HepG2 (cell line): ENCODE data around the gene CRY1. TPM values are rescaled to one million over a fixed set of nuclear protein-coding genes. Genes with fewer than 3 reads are reported as not detected.

ENCODE experiments used
- ATAC-seq: fragments of 200-7000 bp; cut with Tn5 transposase; 3 replicates; pipeline ENCODE4 v1.9.1; 2020; ENCODE audit warnings: mild to moderate bottlenecking, moderate library complexity
- BruUV-seq: library from RNA; stranded (reverse); fragments of 400-500 nt; replicated peaks from 2 replicates; lab custom pipeline; 2021; lab: Mats Ljungman, UMichigan
- CTCF ChIA-PET: fragments of 300-600 bp; formaldehyde crosslinking; extraction: SDS; loops from one replicate; lab custom pipeline; 2021; ENCODE audit warnings: low total read pairs, inconsistent platforms, low intra/inter-chr PET ratio; lab: Yijun Ruan, JAX
- POLR2A ChIA-PET: fragments of 350-600 bp; sonication (Branson Sonifier 250); formaldehyde crosslinking; loops from one replicate; lab custom pipeline; 2020; ENCODE audit warnings: antibody characterized with exemption, inconsistent platforms; lab: Yijun Ruan, JAX
- DNase-seq: peaks from one replicate; pipeline ENCODE4 v3.0.0-alpha.2; 2015; ENCODE audit warnings: low spot score
- FAIRE-seq: peaks from 3 replicates; lab custom pipeline; 2011; peaks lifted over from hg19 to GRCh38; lab: Jason Lieb, UNC
- H2AFZ ChIP-seq: one replicate; pipeline ENCODE4 v1.6.1; 2011; ENCODE audit warnings: low read length, inconsistent platforms
- H3K27ac ChIP-seq: fragments of 300-600 bp; 3 replicates; pipeline ENCODE4 v1.8.0; 2011; ENCODE audit warnings: mixed run types, mild to moderate bottlenecking, mixed read lengths, low read length, inconsistent platforms; ENCODE audit not compliant: insufficient read depth; ENCODE audit errors: extremely low read length
- H3K27me3 ChIP-seq, 2 experiments: fragments of 200-600 bp in 1 of 2; 2 replicates in 1 of 2; 3 replicates in 1 of 2; pipeline versions ENCODE4 v1.6.0 to v1.8.0; 2011; ENCODE audit warnings: low read length in 2 of 2, mild to moderate bottlenecking in 2 of 2, moderate library complexity in 2 of 2, inconsistent platforms in 1 of 2; ENCODE audit not compliant: insufficient read depth in 2 of 2, control insufficient read depth in 1 of 2
- H3K36me3 ChIP-seq, 2 experiments: fragments of 200-600 bp in 1 of 2; replicated peaks in 1 of 2; 2 replicates in 1 of 2; 3 replicates in 1 of 2; pipeline versions ENCODE4 v1.5.1 to v1.8.0; 2011; ENCODE audit warnings: low read length in 2 of 2, inconsistent platforms in 1 of 2; ENCODE audit not compliant: insufficient read depth in 2 of 2, control insufficient read depth in 1 of 2
- H3K4me1 ChIP-seq: 2 replicates; pipeline ENCODE4 v1.5.1; 2012; ENCODE audit warnings: low read length, inconsistent platforms; ENCODE audit not compliant: insufficient read depth
- H3K4me2 ChIP-seq: 2 replicates; pipeline ENCODE4 v1.6.0; 2011; ENCODE audit warnings: low read depth, low read length, inconsistent platforms
- H3K4me3 ChIP-seq, 3 experiments: fragments of 200-600 bp in 1 of 3; sonication (generic), shearing (Covaris generic) in 1 of 3; replicated peaks in 1 of 3; 2 replicates each; pipeline ENCODE4 v1.5.1; 2011 to 2016; ENCODE audit warnings: low read length in 3 of 3, inconsistent platforms in 2 of 3, low read depth in 2 of 3, mild to moderate bottlenecking in 2 of 3, control low read depth in 1 of 3, mixed read lengths in 1 of 3; ENCODE audit not compliant: insufficient read depth in 1 of 3
- H3K79me2 ChIP-seq: one replicate; pipeline ENCODE4 v1.6.1; 2011; ENCODE audit warnings: low read length, inconsistent platforms; ENCODE audit not compliant: insufficient read depth
- H3K9ac ChIP-seq: 2 replicates; pipeline ENCODE4 v1.6.0; 2011; ENCODE audit warnings: mild to moderate bottlenecking, low read depth, low read length, inconsistent platforms; ENCODE audit not compliant: insufficient read depth
- H3K9me3 ChIP-seq: 2 replicates; pipeline ENCODE4 v1.5.1; 2012; ENCODE audit warnings: mild to moderate bottlenecking, low read length
- H4K20me1 ChIP-seq: 2 replicates; pipeline ENCODE4 v1.6.0; 2011; ENCODE audit warnings: inconsistent platforms, mild to moderate bottlenecking, low read length, moderate library complexity; ENCODE audit not compliant: insufficient read depth
- ASH2L ChIP-seq: fragments of 300-600, 200-600 bp; sonication (generic); IDR thresholded peaks from 2 replicates; pipeline ENCODE4 v1.7.0; 2017; ENCODE audit warnings: low read depth, mild to moderate bottlenecking, moderate library complexity, mixed read lengths, low read length; ENCODE audit not compliant: insufficient read length
- FOXA1 ChIP-seq, 2 experiments: fragments of 450-650 bp in 1 of 2; sonication (generic) in 1 of 2; formaldehyde crosslinking in 1 of 2; IDR thresholded peaks; 2 replicates each; pipeline versions ENCODE4 v1.4.0 to v1.6.1; 2016 to 2020; ENCODE audit warnings: missing genetic modification reagents in 1 of 2
- HDAC1 ChIP-seq: sonication (generic); formaldehyde crosslinking; IDR thresholded peaks from 2 replicates; pipeline ENCODE4 v1.5.1; 2020; ENCODE audit warnings: mild to moderate bottlenecking, missing genetic modification reagents
- HNRNPLL ChIP-seq: fragments of 200-400 bp; formaldehyde crosslinking; IDR thresholded peaks from 2 replicates; pipeline ENCODE4 v1.6.1; 2017; ENCODE audit warnings: mild to moderate bottlenecking, low read depth, low read length; ENCODE audit not compliant: poor library complexity, severe bottlenecking
- HOXA7 ChIP-seq: sonication (generic); formaldehyde crosslinking; IDR thresholded peaks from 2 replicates; pipeline ENCODE4 v1.8.1; 2022; ENCODE audit warnings: mild to moderate bottlenecking, missing genetic modification reagents, moderate library complexity
- HOXD1 ChIP-seq: sonication (generic); formaldehyde crosslinking; IDR thresholded peaks from 2 replicates; pipeline ENCODE4 v1.5.0; 2020; ENCODE audit warnings: missing genetic modification reagents
- KDM5A ChIP-seq: fragments of 200-600 bp; sonication (generic); IDR thresholded peaks from 2 replicates; pipeline ENCODE4 v1.7.0; 2018; ENCODE audit warnings: antibody characterized with exemption, mild to moderate bottlenecking, low read length, borderline replicate concordance
- RFX3 ChIP-seq: IDR thresholded peaks from 2 replicates; pipeline ENCODE4 v1.6.1; 2016; ENCODE audit warnings: missing biosample characterization, missing genetic modification reagents
- SIN3A ChIP-seq: IDR thresholded peaks from 2 replicates; pipeline ENCODE4 v1.6.1; 2011; ENCODE audit warnings: low read depth, mild to moderate bottlenecking, control low read depth, low read length, borderline replicate concordance
- SKIL ChIP-seq: sonication (generic); formaldehyde crosslinking; IDR thresholded peaks from 2 replicates; pipeline ENCODE4 v1.8.0; 2022; ENCODE audit warnings: missing genetic modification reagents, mild to moderate bottlenecking, moderate library complexity, borderline replicate concordance
- SNRNP70 ChIP-seq: fragments of 200-400 bp; formaldehyde crosslinking; IDR thresholded peaks from 2 replicates; pipeline ENCODE4 v1.6.1; 2017; ENCODE audit warnings: mild to moderate bottlenecking, low read depth, low read length, moderate library complexity
- TCF7L2 ChIP-seq: IDR thresholded peaks from 2 replicates; pipeline ENCODE4 v1.6.1; 2011; ENCODE audit warnings: mild to moderate bottlenecking, low read depth, low read length, moderate library complexity
- TP53 ChIP-seq: sonication (generic); formaldehyde crosslinking; conservative IDR thresholded peaks from 2 replicates; pipeline ENCODE4 v1.4.0; 2020; ENCODE audit warnings: missing genetic modification reagents
- YY1 ChIP-seq: IDR thresholded peaks from 2 replicates; pipeline ENCODE4 v1.6.1; 2011; ENCODE audit warnings: low read length, low read depth, moderate library complexity, mild to moderate bottlenecking; ENCODE audit not compliant: insufficient read depth, insufficient replicate concordance
- ZNF124 ChIP-seq: sonication (generic); formaldehyde crosslinking; IDR thresholded peaks from 2 replicates; pipeline ENCODE4 v1.4.0; 2020; ENCODE audit warnings: missing genetic modification reagents
- ZNF563 ChIP-seq: sonication (generic); formaldehyde crosslinking; IDR thresholded peaks from 2 replicates; pipeline ENCODE4 v1.8.0; 2022; ENCODE audit warnings: mild to moderate bottlenecking, moderate library complexity, missing genetic modification reagents
- ZNF790 ChIP-seq: sonication (generic); formaldehyde crosslinking; IDR thresholded peaks from 2 replicates; pipeline ENCODE4 v1.8.0; 2022; ENCODE audit warnings: missing genetic modification reagents, mild to moderate bottlenecking, borderline replicate concordance
- WGBS: methylation state at CpG from one replicate; pipeline ENCODE4 v1.1.6; 2017; ENCODE audit warnings: low lambda C conversion rate; 5-methylcytosine and 5-hydroxymethylcytosine counted together
- in situ Hi-C: cut with HindIII; loops from 2 replicates; pipeline ENCODE4 v1.10.0; 2017; ENCODE audit warnings: low pct_unique_long_range_greater_than_20kb; ENCODE audit not compliant: extremely low pct_ligation_motif_present
- intact Hi-C: fragments of 100-400 bp; cut with micrococcal nuclease; formaldehyde crosslinking; loops from one replicate; pipeline ENCODE4 v1.10.0; 2022; ENCODE audit not compliant: unreplicated experiment
- polyA plus RNA-seq, 8 experiments: library from polyadenylated mRNA; depleted of rRNA in 3 of 8; stranded (reverse) in 7 of 8; unstranded in 1 of 8; fragments of >200 nt; fragmentation: Illumina TruSeq in 4 of 8; extraction: Trizol in 4 of 8; gene quantifications; 2 replicates each; pipeline versions ENCODE4 v1.2.1 to v1.2.3, GENCODE V29; 2011 to 2016; ENCODE audit warnings: low read depth in 4 of 8, missing spikeins in 1 of 8, mixed read lengths in 1 of 8; ENCODE audit not compliant: insufficient read depth in 1 of 8
- total RNA-seq, 5 experiments: library from RNA; depleted of rRNA; stranded (reverse); fragments of >200 nt; fragmentation: Illumina TruSeq; extraction: Trizol; gene quantifications; 2 replicates each; pipeline ENCODE4 v1.2.3, GENCODE V29; 2016; ENCODE audit warnings: low read depth in 1 of 5
- TF ChIP-seq, protein P1 (sequence below): sonication (generic); formaldehyde crosslinking; IDR thresholded peaks from 2 replicates; pipeline ENCODE4 v1.9.0; 2021; ENCODE audit warnings: missing genetic modification reagents, mild to moderate bottlenecking, borderline replicate concordance
- TF ChIP-seq, protein P2 (sequence below): sonication (generic); formaldehyde crosslinking; IDR thresholded peaks from 2 replicates; pipeline ENCODE4 v1.5.0; 2020; ENCODE audit warnings: missing genetic modification reagents, mild to moderate bottlenecking, borderline replicate concordance

CRY1 gene
- total and polyA plus RNA-seq, 2 of the 13 experiments (the other 11 are each of a cell fraction or from before 2014, with no cell fraction given) = 11.4 to 13.9 TPM

GRCh38 chr12:106955377-106956047 is 137.8 kb downstream of the CRY1 start, which contains the start of gene TMEM263:
TSS of gene TMEM263 (plus strand) at chr12:106955907. CDS start at chr12:106967117, 11,210 bp downstream.
- Histone ChIP-seq H3K4me2 (peak within 1 kb of the TSS; percentile 88), H3K9ac (peak within 1 kb of the TSS; percentile 100), H3K4me1 (peaks cover 51% of the 10 kb centered on the region), H3K9me3 (no peaks in the 10 kb centered on the region), H3K36me3 (no peaks in the 10 kb centered on the region), H3K27ac (peak within 1 kb of the TSS; percentile 97), H3K79me2 (peaks cover 47% of the 10 kb centered on the region), H4K20me1 (peaks cover 36% of the 10 kb centered on the region), H2AFZ (peak within 1 kb of the TSS; percentile 15), H3K27me3 (no peaks in the 10 kb centered on the region; a peak in 1 of 5 replicates), H3K4me3 (peak within 1 kb of the TSS; percentile 89 to 98 (median 96))
- intact Hi-C loops = loop anchor here (1.0 to 2.0 kb wide), 2 partner anchors 21 to 137 kb away; partner anchors contain the start of gene CRY1
- peak; percentile 91 for DNase-seq
- 3% methylated on average over 18 of the region's 88 CpGs for WGBS
- ATAC-seq = peak; percentile 84
- in situ Hi-C loops = no loop called here
- FAIRE-seq = no peak
- no TSS peak for BruUV-seq
- CTCF ChIA-PET = interaction anchor here (0.6 kb wide), 1 partner anchor 36 kb away, joined by 3 read pairs; no protein-coding TSS in a partner anchor
- POLR2A ChIA-PET = interaction anchor here (0.7 to 2.3 kb wide), 14 partner anchors 9 to 597 kb away, joined by 3 to 33 read pairs (median 7); partner anchors contain the start of genes CRY1, MTERF2 and POLR3B
- TF ChIP-seq SIN3A = no peak; the same call in 1 of the 2 replicates
- TF ChIP-seq SNRNP70 = no peak
- peak; percentile 69 for TF ChIP-seq HDAC1 (CRISPR knock-in tag)
- TF ChIP-seq ZNF563 (CRISPR knock-in tag) = peak; percentile 94
- TF ChIP-seq FOXA1 (IDR thresholded peaks at IDR 0.05) = no peak
- TF ChIP-seq FOXA1 (CRISPR knock-in tag; IDR thresholded peaks at IDR 0.05) = no peak
- TF ChIP-seq HOXA7 (CRISPR knock-in tag) = no peak
- TF ChIP-seq RFX3 (CRISPR knock-in tag) = no peak
- TF ChIP-seq SKIL (CRISPR knock-in tag) = no peak
- TF ChIP-seq HOXD1 (CRISPR knock-in tag) = no peak
- TF ChIP-seq TP53 (CRISPR knock-in tag) = no peak
- TF ChIP-seq KDM5A = no peak
- TF ChIP-seq TCF7L2 = no peak
- TF ChIP-seq ASH2L = peak; percentile 74
- TF ChIP-seq, protein P1, sequence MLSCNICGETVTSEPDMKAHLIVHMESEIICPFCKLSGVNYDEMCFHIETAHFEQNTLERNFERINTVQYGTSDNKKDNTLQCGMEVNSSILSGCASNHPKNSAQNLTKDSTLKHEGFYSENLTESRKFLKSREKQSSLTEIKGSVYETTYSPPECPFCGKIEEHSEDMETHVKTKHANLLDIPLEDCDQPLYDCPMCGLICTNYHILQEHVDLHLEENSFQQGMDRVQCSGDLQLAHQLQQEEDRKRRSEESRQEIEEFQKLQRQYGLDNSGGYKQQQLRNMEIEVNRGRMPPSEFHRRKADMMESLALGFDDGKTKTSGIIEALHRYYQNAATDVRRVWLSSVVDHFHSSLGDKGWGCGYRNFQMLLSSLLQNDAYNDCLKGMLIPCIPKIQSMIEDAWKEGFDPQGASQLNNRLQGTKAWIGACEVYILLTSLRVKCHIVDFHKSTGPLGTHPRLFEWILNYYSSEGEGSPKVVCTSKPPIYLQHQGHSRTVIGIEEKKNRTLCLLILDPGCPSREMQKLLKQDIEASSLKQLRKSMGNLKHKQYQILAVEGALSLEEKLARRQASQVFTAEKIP (CRISPR knock-in tag) = no peak
- no peak; the same call in 1 of the 2 replicates for TF ChIP-seq ZNF124 (CRISPR knock-in tag)
- peak; percentile 87 for TF ChIP-seq HNRNPLL
- TF ChIP-seq, protein P2, sequence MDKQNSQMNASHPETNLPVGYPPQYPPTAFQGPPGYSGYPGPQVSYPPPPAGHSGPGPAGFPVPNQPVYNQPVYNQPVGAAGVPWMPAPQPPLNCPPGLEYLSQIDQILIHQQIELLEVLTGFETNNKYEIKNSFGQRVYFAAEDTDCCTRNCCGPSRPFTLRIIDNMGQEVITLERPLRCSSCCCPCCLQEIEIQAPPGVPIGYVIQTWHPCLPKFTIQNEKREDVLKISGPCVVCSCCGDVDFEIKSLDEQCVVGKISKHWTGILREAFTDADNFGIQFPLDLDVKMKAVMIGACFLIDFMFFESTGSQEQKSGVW (CRISPR knock-in tag) = no peak
- TF ChIP-seq ZNF790 (CRISPR knock-in tag) = no peak; the same call in 1 of the 2 replicates
- TF ChIP-seq YY1 = peak; percentile 62
